GM06990 (cell line): Measurements from ENCODE around the gene REPS1.

Experiments
- DNase-seq: peaks from one replicate; pipeline ENCODE4 v3.0.0-alpha.2; 2011; ENCODE audit not compliant: insufficient read length; ENCODE audit errors: extremely low read depth
- H3K27me3 ChIP-seq: replicated peaks from 2 replicates; pipeline ENCODE4 v1.6.0; 2011; ENCODE audit warnings: low read length; ENCODE audit not compliant: control insufficient read depth, insufficient read depth
- H3K36me3 ChIP-seq: 2 replicates; pipeline ENCODE4 v1.5.1; 2011; ENCODE audit warnings: low read length; ENCODE audit not compliant: control insufficient read depth, insufficient read depth
- H3K4me3 ChIP-seq: replicated peaks from 2 replicates; pipeline ENCODE4 v1.5.1; 2011; ENCODE audit warnings: low read depth, mild to moderate bottlenecking, control low read depth, low read length
- TF ChIP-seq, protein P1 (sequence below): IDR thresholded peaks from 2 replicates; pipeline ENCODE4 v1.5.1; 2011; ENCODE audit warnings: low read length, control low read depth, mild to moderate bottlenecking, inconsistent platforms; ENCODE audit not compliant: insufficient read depth, poor library complexity, severe bottlenecking

REPS1 gene

DNA sequence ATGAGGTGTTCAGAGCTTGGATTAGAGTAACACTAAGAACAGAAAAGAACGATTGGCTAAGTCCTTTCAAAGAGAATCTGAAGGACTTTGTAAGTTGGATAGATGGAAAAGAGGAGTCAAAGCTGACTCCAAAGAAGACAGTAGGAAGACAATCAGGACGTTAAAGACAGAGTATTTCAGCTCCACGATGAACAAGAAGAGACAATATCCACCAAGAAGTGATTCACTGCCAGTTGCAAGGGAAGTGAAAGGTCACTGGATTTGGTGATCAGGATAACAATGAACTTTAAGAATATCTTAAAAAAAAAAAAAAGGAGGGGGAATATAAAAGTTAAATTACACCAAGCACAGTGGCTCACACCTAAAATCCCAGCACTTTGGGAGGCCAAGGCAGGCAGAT, 17.9 kb downstream of the REPS1 start:
- Histone ChIP-seq H3K27me3 (no peaks in the 10 kb centered on the region), H3K36me3 (no peaks in the 10 kb centered on the region), H3K4me3 (no peak overlapping the region)
- TF ChIP-seq, protein P1, sequence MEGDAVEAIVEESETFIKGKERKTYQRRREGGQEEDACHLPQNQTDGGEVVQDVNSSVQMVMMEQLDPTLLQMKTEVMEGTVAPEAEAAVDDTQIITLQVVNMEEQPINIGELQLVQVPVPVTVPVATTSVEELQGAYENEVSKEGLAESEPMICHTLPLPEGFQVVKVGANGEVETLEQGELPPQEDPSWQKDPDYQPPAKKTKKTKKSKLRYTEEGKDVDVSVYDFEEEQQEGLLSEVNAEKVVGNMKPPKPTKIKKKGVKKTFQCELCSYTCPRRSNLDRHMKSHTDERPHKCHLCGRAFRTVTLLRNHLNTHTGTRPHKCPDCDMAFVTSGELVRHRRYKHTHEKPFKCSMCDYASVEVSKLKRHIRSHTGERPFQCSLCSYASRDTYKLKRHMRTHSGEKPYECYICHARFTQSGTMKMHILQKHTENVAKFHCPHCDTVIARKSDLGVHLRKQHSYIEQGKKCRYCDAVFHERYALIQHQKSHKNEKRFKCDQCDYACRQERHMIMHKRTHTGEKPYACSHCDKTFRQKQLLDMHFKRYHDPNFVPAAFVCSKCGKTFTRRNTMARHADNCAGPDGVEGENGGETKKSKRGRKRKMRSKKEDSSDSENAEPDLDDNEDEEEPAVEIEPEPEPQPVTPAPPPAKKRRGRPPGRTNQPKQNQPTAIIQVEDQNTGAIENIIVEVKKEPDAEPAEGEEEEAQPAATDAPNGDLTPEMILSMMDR: no peak
- no peak for DNase-seq

DNA sequence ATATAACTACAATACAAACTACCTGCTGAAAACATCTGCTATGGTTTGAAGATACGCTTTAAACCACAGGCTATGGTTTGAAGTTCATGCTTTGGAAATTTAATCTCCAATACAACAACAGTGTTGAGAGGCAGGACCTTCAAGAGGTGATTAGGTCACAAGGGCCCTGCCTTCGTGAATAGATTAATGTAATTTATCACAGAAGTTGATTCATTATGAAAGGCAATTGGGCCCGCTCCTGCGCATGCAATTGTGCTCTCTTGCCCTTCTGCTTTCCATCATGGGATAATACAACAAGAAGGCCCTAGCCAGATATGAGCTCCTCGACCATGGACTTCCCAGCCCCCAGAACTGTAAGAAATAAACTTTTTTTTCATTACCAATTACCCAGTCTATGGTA, 21.2 kb downstream of the REPS1 start:
- DNase-seq: no peak
- TF ChIP-seq, protein P1: no peak

DNA sequence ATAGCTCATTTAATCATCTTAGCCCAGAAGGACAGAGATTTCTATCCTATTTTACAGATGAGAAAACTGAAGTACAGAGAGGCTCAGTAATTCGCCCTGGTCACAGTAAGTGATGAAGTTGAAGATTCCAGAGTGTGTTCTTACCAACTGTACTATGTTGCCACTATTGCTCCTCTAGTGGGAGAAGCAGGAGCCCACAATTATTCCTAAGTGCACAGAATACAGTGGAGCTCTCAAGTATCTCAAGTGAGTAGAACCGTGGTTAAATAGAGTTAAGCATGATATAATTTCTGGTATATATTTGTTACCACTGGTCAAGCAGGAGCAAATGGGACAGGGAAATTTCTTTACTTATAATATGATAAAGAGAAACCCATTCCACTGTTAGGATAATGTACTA, 22.1 kb downstream of the REPS1 start:
- Histone ChIP-seq H3K27me3 (no peaks in the 10 kb centered on the region), H3K36me3 (no peaks in the 10 kb centered on the region), H3K4me3 (no peak overlapping the region)
- TF ChIP-seq, protein P1: no peak
- no peak for DNase-seq

More for the DNA sequence above, 21.2 kb downstream of the REPS1 start:
- Histone ChIP-seq H3K36me3 (no peaks in the 10 kb centered on the region), H3K27me3 (no peaks in the 10 kb centered on the region), H3K4me3 (no peak overlapping the region)

DNA sequence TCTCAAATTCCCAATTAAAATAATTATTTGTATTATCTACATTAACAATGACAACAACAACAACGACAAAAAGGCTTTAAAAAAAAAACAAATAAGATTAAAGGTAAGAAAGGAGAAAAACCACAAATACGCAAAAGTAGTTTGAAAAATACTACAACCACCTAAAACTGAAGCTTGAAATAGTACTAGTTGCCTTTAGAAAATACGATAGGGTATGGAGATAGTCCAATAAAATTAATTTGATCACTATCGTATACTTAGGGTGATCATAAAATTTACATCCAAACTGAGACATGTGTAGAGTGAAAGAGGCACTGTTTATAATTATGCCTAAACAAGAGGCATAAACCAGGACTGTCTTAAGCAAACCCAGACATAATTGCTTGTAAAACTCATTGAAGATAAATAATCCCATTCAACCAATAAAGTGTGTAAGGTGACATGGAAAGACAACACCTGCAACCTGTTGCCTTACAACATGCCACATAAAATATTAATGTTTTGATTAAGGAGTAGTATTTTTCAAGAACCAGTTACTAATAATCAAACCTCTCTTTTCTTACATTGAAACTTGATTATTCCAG, 22.7 kb downstream of the REPS1 start:
- TF ChIP-seq, protein P1: no peak
- no peaks in the 10 kb centered on the region for H3K36me3 ChIP-seq
- no peak for DNase-seq

DNA sequence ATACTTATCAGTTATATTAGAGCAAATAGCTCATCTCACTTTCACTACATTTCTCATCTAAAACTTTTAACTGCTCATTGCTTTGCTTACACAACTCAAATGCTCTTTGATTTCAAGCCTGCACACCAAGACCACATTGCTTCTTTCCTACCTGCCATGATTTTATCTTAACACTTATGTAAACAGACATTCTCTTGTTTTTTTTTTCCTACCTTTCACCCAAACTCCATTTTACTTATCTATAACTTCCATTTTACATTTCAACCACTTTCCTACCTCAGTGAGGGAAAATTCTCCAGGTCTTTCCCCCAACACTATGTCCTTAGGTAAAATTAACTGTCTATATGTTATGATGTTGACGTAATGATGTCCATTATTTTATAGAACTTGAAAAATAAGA, 24.0 kb downstream of the REPS1 start:
- no peak for DNase-seq
- TF ChIP-seq, protein P1: no peak

More for the DNA sequence above, 22.7 kb downstream of the REPS1 start:
- no peaks in the 10 kb centered on the region for H3K27me3 ChIP-seq
- no peak overlapping the region for H3K4me3 ChIP-seq

DNA sequence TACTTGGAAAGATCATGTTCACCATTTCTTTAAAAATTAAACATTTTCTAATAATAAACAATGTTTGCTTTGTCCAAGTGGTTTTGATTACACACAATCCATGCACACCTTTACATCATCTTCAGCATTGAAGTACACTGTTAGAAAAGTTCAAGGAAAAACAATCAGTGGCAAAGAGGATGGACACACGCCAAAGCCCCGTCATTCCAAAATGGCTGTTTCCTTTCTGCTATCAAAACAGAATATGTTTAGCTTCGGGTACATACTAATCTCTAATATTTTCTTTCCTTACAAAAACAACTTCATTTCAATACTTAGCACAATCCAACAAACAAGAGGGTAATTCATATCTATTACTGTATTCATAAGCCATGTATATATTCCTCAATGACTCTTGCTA, 24.5 kb downstream of the REPS1 start:
- Histone ChIP-seq H3K4me3 (no peak overlapping the region), H3K27me3 (no peaks in the 10 kb centered on the region), H3K36me3 (no peaks in the 10 kb centered on the region)
- DNase-seq: no peak
- TF ChIP-seq, protein P1: no peak

More for the DNA sequence above, 24.0 kb downstream of the REPS1 start:
- Histone ChIP-seq H3K4me3 (no peak overlapping the region), H3K27me3 (no peaks in the 10 kb centered on the region), H3K36me3 (no peaks in the 10 kb centered on the region)
